Measurements from ENCODE around the gene NOC4L. TPM values are rescaled to one million over a fixed set of nuclear protein-coding genes. Genes with fewer than 3 reads are reported as not detected.

The NOC4L gene
- total RNA-seq, 2 experiments from 2014 or later, result 31.0 to 47.6 TPM

GRCh38 chr12:132146098-132146497, 1.8 kb downstream of the NOC4L start:
- Histone ChIP-seq H3K4me2 (ENCODE audit: low read length) (peak overlapping the region; percentile 85; the same call in 1 of the 2 replicates), H3K9me2 (ENCODE audit: insufficient read depth, low read length) (no peaks in the 10 kb centered on the region), H2AFZ (ENCODE audit: low read length) (no peak overlapping the region), H3K36me3 (ENCODE audit: insufficient read depth, low read length) (peaks cover 56% of the 10 kb centered on the region), H3K27ac (ENCODE audit: low read depth, low read length, poor library complexity, severe bottlenecking) (no peak overlapping the region), H3K9me3 (ENCODE audit: low read length) (no peaks in the 10 kb centered on the region), H3K4me3 (ENCODE audit: low read depth, low read length, poor library complexity, severe bottlenecking) (no peak overlapping the region), H3K4me1 (ENCODE audit: insufficient read depth, low read length, poor library complexity, severe bottlenecking) (peaks cover 19% of the 10 kb centered on the region), H4K20me1 (ENCODE audit: insufficient read depth, low read length) (no peaks in the 10 kb centered on the region; the same call in 1 of the 2 replicates), H3K79me2 (ENCODE audit: insufficient read depth, low read depth, low read length) (peaks cover 44% of the 10 kb centered on the region)
- no TSS peak for BruUV-seq (replicated peaks)
- no peak for DNase-seq (ENCODE audit: low spot score)
- TF ChIP-seq EZH2phosphoT487 (IDR thresholded peaks at IDR 0.05; ENCODE audit: borderline replicate concordance, low read depth, low read length) (no peak), CTCF (conservative IDR thresholded peaks at IDR 0.05; ENCODE audit: low read length) (no peak)
- intact Hi-C loops (cut with micrococcal nuclease; ENCODE audit: unreplicated experiment), result no loop called here
- ChIA-PET CTCF (ENCODE audit: unreplicated experiment) (interaction anchor here (0.5 kb wide), 1 partner anchor 260 kb away, joined by 3 read pairs; no protein-coding TSS in a partner anchor), POLR2A (no interaction called here)

GRCh38 chr12:132146772-132147422, 2.6 kb downstream of the NOC4L start:
- no peak for DNase-seq (ENCODE audit: low spot score)

More at GRCh38 chr12:132146772-132147422, 2.6 kb downstream of the NOC4L start:
- intact Hi-C loops (cut with micrococcal nuclease; ENCODE audit: unreplicated experiment), result no loop called here
- no peaks in the 10 kb centered on the region for H3K9me2 ChIP-seq (ENCODE audit: insufficient read depth, low read length)
- TF ChIP-seq CTCF (conservative IDR thresholded peaks at IDR 0.05; ENCODE audit: low read length) (no peak), EZH2phosphoT487 (IDR thresholded peaks at IDR 0.05; ENCODE audit: borderline replicate concordance, low read depth, low read length) (no peak)
- no TSS peak for BruUV-seq (replicated peaks)
- no peak overlapping the region for H3K27ac ChIP-seq (ENCODE audit: low read depth, low read length, poor library complexity, severe bottlenecking)
- POLR2A ChIA-PET, result no interaction called here
- CTCF ChIA-PET (ENCODE audit: unreplicated experiment), result no interaction called here
- peaks cover 56% of the 10 kb centered on the region for H3K36me3 ChIP-seq (ENCODE audit: insufficient read depth, low read length)
- H3K79me2 ChIP-seq (ENCODE audit: insufficient read depth, low read depth, low read length), result peaks cover 42% of the 10 kb centered on the region
- no peaks in the 10 kb centered on the region for H3K9me3 ChIP-seq (ENCODE audit: low read length)
- H2AFZ ChIP-seq (ENCODE audit: low read length), result no peak overlapping the region
- H3K4me3 ChIP-seq (ENCODE audit: low read depth, low read length, poor library complexity, severe bottlenecking), result no peak overlapping the region
- H3K4me2 ChIP-seq (ENCODE audit: low read length), result no peak overlapping the region
- peaks cover 19% of the 10 kb centered on the region for H3K4me1 ChIP-seq (ENCODE audit: insufficient read depth, low read length, poor library complexity, severe bottlenecking)
- no peaks in the 10 kb centered on the region for H4K20me1 ChIP-seq (ENCODE audit: insufficient read depth, low read length)
